Measurements from ENCODE around the gene HOXA7. TPM values are rescaled to one million over a fixed set of nuclear protein-coding genes. Genes with fewer than 3 reads are reported as not detected.

Gene HOXA7
- polyA plus RNA-seq, 3 donors = 24.8 to 27.6 (median 26.1) TPM

DNA sequence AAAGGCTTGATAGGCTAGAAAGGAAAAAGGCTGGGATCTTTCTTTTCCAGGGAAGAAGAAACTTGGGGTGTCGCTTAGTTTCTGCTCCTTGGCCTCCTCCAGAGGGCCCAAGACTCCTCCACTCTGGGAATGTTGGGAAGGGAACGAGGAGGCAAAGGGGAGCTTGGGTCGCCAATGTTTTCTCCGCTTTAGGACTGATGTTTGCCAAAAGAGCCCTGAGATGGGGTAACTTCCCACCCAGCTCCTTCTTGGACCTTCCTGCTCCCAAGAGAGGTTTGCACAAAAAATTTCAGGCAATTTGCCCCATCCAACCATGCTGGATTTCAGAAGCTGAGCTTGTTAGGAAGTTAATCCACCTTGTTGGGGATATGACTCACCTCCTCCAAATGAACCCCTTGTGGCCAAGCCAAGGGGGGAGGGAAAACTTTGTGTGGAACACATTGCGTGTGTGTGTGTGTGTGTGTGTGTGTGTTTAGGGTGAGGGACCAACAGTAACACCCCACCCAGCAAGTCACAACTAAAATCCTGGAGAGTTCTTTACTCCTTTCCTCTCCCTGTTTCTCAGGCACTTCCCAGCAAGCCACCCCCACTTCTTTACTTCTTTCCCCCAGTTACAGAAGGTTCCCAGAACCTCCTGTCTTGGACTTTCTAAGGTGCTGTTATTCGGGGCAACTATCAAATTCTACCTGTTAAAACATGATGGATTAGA is 45.3 kb downstream of the HOXA7 start:
- no peak for DNase-seq (ENCODE audit: low read depth in 3 of 3, low spot score in 2 of 3)

DNA sequence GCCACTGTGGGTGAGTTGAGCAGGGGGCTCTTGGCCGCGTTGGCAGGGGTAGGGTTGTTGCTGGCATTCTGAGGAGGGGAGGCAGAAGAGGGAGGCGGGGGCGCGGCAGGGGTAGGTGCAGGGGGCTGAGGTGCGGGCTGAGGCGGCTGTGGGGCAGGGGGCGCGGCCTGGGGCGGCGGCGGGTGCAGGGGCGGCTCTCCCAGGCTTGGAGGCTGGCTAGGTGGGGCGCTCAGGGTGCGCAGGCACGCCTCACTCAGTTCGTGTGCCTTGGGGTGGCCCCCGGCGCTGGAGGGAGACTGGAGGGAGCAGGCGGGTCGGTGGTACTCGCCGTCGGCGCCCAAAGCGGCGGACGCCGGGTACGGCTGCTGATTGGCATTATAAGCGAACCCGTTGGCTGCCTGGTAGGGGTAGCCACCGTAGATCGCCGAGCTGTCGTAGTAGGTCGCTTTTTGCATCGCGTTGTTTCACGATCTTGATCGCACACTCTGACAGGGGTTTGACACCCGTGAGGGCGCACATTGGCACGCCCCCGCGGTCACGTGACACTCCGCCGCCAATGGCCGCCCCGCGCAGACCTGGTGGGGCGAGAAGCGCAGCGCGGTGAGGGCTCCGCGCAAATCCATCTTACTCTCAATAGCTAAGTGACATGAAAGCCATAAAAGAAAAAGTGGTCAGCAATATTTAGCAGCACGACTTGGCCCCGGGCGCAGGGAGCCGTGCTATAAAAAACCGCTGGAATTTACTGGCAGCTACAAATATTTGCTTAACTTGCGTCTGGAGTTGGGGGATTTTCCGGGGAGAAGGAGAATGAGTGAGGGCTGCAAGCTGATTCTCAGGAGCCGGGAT is 46.1 kb downstream of the HOXA7 start:
- no peak for DNase-seq (ENCODE audit: low read depth in 3 of 3, low spot score in 2 of 3)

DNA sequence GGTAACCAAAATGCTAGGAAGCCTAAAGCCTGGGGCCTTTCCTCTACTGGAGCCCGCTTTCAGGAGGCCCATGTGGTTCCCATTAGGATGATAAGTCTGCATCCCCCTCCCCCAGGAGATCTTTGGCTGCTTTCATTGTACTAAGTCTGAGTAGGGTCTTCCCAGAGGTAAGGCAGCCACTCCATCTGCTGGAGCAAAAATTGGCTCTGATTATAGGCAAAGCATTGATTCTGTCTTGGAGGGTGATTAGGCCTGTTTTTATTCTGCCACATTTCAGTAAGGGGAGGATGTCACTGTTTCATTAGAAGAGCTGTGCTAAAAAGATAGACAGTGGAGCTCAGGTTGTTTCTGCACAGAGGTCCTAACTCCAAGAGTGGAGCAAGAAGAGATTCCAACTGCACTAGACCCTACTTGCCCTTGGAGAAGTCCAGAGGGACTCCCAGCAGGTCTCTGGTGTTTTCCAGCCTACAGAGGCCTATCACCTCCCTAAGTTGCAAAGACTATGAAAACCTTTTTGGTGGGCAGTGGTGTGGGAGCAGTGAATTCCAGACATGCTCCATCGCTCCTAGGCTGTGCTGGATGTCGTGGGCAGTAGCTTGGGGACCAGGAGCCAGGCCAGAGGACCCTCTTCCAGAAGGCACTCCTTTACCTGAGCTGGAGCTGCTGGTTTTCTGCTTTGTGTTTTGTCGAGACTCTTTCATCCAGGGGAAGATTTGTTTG is 46.8 kb downstream of the HOXA7 start:
- DNase-seq (ENCODE audit: low read depth in 3 of 3, low spot score in 2 of 3) = no peak

- DNase-seq (ENCODE audit: low read depth in 3 of 3, low spot score in 2 of 3) = no peak
Measured at GRCh38 chr7:27108390-27109127, 47.9 kb downstream of the HOXA7 start.

GRCh38 chr7:27107391-27108381 is 48.8 kb downstream of the HOXA7 start:
- DNase-seq (ENCODE audit: low read depth in 3 of 3, low spot score in 2 of 3) = no peak

DNA sequence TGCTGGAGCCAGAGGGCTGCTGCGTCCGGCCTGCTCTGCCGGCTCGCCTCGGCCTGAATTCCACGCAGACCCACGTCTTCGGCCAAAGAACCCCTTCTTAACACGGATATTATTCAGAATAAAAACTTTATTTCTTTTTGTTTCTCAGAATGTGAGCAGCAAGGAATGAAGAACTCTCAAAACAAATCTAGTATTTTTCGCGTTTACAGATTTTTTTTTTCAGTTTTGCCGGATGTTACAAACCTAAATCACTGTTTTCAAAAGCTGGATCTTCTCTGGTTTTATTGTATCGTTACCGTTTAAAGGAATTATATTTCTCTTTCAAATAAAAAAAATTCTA is 49.6 kb downstream of the HOXA7 start:
- DNase-seq (ENCODE audit: low read depth in 3 of 3, low spot score in 2 of 3) = no peak

DNA sequence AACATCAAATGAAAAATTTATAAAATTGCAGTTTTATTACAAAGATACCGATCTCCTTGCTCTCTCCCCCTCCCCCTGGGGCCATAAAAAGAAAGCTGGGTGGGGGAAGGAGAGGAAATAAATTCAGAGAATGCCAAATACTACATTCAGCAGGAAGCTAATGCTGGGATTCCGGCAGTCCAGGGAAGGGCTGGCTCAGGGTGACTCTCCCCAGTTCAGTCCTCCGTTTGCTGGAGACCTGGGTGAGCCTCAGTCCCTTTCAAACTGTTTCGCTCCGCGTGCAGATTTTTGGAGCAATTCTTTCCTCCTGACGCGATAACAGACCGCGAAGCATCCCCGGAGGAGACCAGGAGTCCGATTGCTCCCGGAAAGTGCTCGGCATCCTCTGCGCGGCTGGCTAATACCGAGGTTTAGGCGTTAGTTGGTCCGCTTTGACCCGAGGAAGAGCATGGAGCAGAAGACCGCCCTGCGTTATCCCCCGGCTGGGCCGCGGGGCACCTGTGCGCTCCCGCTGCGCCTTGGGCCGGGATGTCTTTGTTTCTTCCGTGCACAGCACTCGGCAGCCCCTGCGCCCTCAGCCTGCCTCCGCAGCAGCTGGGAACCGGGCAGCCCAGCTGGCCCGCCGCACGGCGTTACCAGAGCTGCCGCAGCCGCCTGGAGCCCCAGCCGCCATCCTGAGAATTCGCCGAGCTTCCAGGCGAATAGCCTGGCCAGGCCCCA is 50.1 kb downstream of the HOXA7 start:
- DNase-seq (ENCODE audit: low read depth in 3 of 3, low spot score in 2 of 3) = no peak

DNA sequence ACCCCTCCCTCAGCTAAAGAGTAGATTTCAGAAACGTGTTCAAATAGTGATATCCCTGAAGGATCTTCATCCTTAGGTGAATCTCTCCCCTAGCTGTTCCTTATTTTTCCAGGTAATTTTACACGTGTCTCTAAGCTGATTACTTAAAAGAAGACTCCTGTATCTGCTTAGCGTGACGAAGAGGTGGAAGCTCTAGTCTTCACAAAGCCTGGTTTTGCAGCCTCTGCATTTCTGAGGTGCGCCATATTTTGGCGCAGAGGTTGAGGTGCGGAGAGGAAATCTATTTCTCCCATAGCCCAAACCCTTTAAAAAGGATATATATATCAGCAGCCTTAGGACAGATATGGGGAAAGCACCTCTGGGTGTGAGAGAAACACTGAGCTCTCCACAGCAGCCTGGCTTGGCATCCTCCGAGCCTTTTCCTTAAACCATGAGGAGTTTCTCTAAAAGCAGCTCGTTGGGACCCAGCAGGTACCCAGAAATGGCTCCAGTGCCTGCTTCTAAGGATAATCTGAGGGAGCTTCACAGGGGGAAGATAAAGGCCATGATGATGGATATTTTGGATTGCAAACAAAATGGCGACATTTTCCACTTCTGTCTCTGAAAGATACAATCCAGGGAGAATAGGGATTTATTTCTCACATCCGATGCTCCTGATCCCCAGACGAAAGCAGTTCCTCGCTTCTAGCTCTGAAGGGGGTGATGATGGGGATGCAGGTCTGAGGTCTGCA is 51.0 kb downstream of the HOXA7 start:
- no peak for DNase-seq (ENCODE audit: low read depth in 3 of 3, low spot score in 2 of 3)

DNA sequence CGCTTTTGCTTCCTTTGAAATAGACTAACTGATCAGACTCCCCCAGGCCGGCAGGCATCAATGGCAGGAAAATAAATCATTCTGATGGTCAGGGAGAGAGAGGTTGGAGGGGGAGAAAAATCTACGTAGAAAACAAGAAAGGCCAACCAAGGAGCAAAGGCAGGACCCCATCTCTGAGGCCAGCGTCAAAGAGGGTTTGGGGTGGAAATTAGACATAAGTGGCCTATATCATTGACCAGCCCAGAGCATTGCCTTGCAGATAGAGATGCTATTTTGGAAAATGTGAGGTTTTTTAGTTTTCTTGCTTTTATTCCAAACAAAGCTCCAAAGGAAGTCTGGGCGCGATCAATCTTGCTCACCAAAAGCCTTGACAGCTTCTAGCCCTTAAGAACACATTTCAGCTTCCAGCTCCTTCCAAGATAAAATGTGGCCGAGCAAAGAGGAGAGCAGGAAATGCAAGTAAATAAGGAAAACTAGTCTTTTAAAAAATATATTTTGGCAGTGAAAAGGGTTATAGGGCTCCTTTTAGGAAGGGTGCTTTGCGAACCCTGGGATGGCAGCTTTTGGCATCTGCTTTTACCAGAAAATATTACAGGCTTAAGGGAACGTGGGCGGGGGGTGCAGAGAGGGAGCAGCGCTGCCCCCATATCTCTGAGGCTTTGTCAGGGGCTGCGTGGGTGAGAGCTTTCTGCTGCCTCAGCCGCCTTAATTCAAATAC is 52.0 kb downstream of the HOXA7 start:
- DNase-seq (ENCODE audit: low read depth in 3 of 3, low spot score in 2 of 3) = peak; percentile 71 to 78 (median 73)

Other genes starting within 250 kb of the HOXA7 start
- 1 to 10 TPM; 2.3 to 2.5 (median 2.4) TPM for gene HOXA1, start 60.7 kb downstream of the HOXA7 start, polyA plus RNA-seq (ENCODE audit: insufficient read length in 3 of 3)
- gene HOXA2, start 54.0 kb downstream of the HOXA7 start, polyA plus RNA-seq (ENCODE audit: insufficient read length in 3 of 3) = 1 to 10 TPM; 6.7 to 8.5 (median 7.1) TPM
- gene HOXA4, start 25.9 kb downstream of the HOXA7 start, polyA plus RNA-seq (ENCODE audit: insufficient read length in 3 of 3) = 10 to 100 TPM; 15.7 to 22.5 (median 17.3) TPM
- gene HOXA5, start 13.0 kb downstream of the HOXA7 start, polyA plus RNA-seq (ENCODE audit: insufficient read length in 3 of 3) = 10 to 100 TPM; 59.7 to 73.7 (median 63.8) TPM
- gene HOXA6, start 8.9 kb downstream of the HOXA7 start, polyA plus RNA-seq (ENCODE audit: insufficient read length in 3 of 3) = 10 to 100 TPM; 18.7 to 24.4 (median 22.0) TPM
- 10 to 100 TPM; 23.7 to 32.8 (median 29.3) TPM for gene HOXA3, start 4.1 kb downstream of the HOXA7 start, polyA plus RNA-seq (ENCODE audit: insufficient read length in 3 of 3)
- gene HOXA9, start 8.9 kb upstream of the HOXA7 start, polyA plus RNA-seq (ENCODE audit: insufficient read length in 3 of 3) = 100 to 1,000 TPM in 1 of 3 donors, 10 to 100 TPM in 2; 85.6 to 118 (median 95.9) TPM
- 100 to 1,000 TPM; 130 to 142 (median 140) TPM for gene HOXA10, start 17.6 kb upstream of the HOXA7 start, polyA plus RNA-seq (ENCODE audit: insufficient read length in 3 of 3)
- gene HOXA11, start 28.6 kb upstream of the HOXA7 start, polyA plus RNA-seq (ENCODE audit: insufficient read length in 3 of 3) = 10 to 100 TPM; 33.0 to 35.3 (median 34.6) TPM
- gene HOXA13, start 43.4 kb upstream of the HOXA7 start, polyA plus RNA-seq (ENCODE audit: insufficient read length in 3 of 3) = under 1 TPM in 2 of 3 donors, not detected in 1; 0.06 TPM
- under 1 TPM; 0.04 to 0.11 (median 0.06) TPM for gene EVX1, start 86.1 kb upstream of the HOXA7 start, polyA plus RNA-seq (ENCODE audit: insufficient read length in 3 of 3)